Right lung (tissue), 5 donors: ENCODE results near the gene DNAJC9. TPM values are rescaled to one million over a fixed set of nuclear protein-coding genes. Genes with fewer than 3 reads are reported as not detected.

ENCODE experiments used
- polyA plus RNA-seq, 5 donors: library from polyadenylated mRNA; unstranded; fragments of 120-200 nt; gene quantifications; one replicate each; pipeline versions ENCODE4 v1.2.1 to v1.2.3, GENCODE V29; 2013; ENCODE audit warnings: inconsistent platforms in 1 of 5, low replicate concordance in 1 of 5; ENCODE audit not compliant: insufficient read length in 5 of 5, insufficient read depth in 1 of 5

DNAJC9 gene
- polyA plus RNA-seq, 5 donors, result 28.9 to 35.1 (median 31.6) TPM

Other genes starting within 250 kb of the DNAJC9 start
- 10 to 100 TPM; 51.4 to 84.2 (median 71.5) TPM for gene P4HA1, start 150.4 kb downstream of the DNAJC9 start, polyA plus RNA-seq
- gene NUDT13, start 136.8 kb downstream of the DNAJC9 start, polyA plus RNA-seq, result 1 to 10 TPM; 5.2 to 8.7 (median 6.9) TPM
- gene ECD, start 79.2 kb downstream of the DNAJC9 start, polyA plus RNA-seq, result 10 to 100 TPM; 30.7 to 42.4 (median 39.0) TPM
- gene FAM149B1, start 79.1 kb downstream of the DNAJC9 start, polyA plus RNA-seq, result 10 to 100 TPM; 31.2 to 61.9 (median 53.0) TPM
- 10 to 100 TPM; 58.7 to 73.6 (median 62.9) TPM for gene MRPS16, start 5.4 kb upstream of the DNAJC9 start, polyA plus RNA-seq
- gene CFAP70, start 111.6 kb upstream of the DNAJC9 start, polyA plus RNA-seq, result 10 to 100 TPM; 10.7 to 20.4 (median 15.8) TPM
- 10 to 100 TPM; 63.9 to 76.9 (median 71.0) TPM for gene ANXA7, start 166.8 kb upstream of the DNAJC9 start, polyA plus RNA-seq
- gene MSS51, start 186.3 kb upstream of the DNAJC9 start, polyA plus RNA-seq, result 1 to 10 TPM; 3.8 to 6.0 (median 5.3) TPM
- gene PPP3CB, start 248.8 kb upstream of the DNAJC9 start, polyA plus RNA-seq, result 10 to 100 TPM; 62.8 to 74.8 (median 67.5) TPM